Measurements from ENCODE around the gene WDR1.

WDR1 gene

GRCh38 chr4:10101671-10102473 lies 14.7 kb downstream of the WDR1 start:
- Histone ChIP-seq H3K9me3 (ENCODE audit: insufficient read depth, low read length) (no peaks in the 10 kb centered on the region), H3K9ac (ENCODE audit: low read length) (no peak overlapping the region), H3K27ac (ENCODE audit: low read length) (no peak overlapping the region), H3K27me3 (ENCODE audit: low read depth, low read length) (no peaks in the 10 kb centered on the region), H4K20me1 (ENCODE audit: insufficient read depth, low read length) (peaks cover 89% of the 10 kb centered on the region), H3K4me1 (ENCODE audit: low read length) (no peaks in the 10 kb centered on the region), H3K4me3 (ENCODE audit: low read length) (no peak overlapping the region), H3K79me2 (ENCODE audit: low read length) (peaks cover 97% of the 10 kb centered on the region), H3K4me2 (ENCODE audit: low read length) (no peak overlapping the region), H2AFZ (ENCODE audit: low read depth, low read length) (no peak overlapping the region), H3K36me3 (replicated peaks; ENCODE audit: low read depth, low read length) (peaks cover 71% of the 10 kb centered on the region)
- TF ChIP-seq CTCF (IDR thresholded peaks at IDR 0.05; ENCODE audit: low read depth, low read length) (no peak), EZH2phosphoT487 (IDR thresholded peaks at IDR 0.05; ENCODE audit: low read depth) (no peak)

- Histone ChIP-seq H3K27me3 (ENCODE audit: low read depth, low read length) (no peaks in the 10 kb centered on the region), H3K9me3 (ENCODE audit: insufficient read depth, low read length) (no peaks in the 10 kb centered on the region), H3K36me3 (replicated peaks; ENCODE audit: low read depth, low read length) (peaks cover 77% of the 10 kb centered on the region), H3K27ac (ENCODE audit: low read length) (no peak overlapping the region), H3K9ac (ENCODE audit: low read length) (no peak overlapping the region), H3K4me1 (ENCODE audit: low read length) (no peaks in the 10 kb centered on the region), H4K20me1 (ENCODE audit: insufficient read depth, low read length) (peaks cover 79% of the 10 kb centered on the region), H3K4me3 (ENCODE audit: low read length) (no peak overlapping the region), H2AFZ (ENCODE audit: low read depth, low read length) (no peak overlapping the region), H3K79me2 (ENCODE audit: low read length) (peaks cover 97% of the 10 kb centered on the region), H3K4me2 (ENCODE audit: low read length) (no peak overlapping the region)
- TF ChIP-seq EZH2phosphoT487 (IDR thresholded peaks at IDR 0.05; ENCODE audit: low read depth) (no peak), CTCF (IDR thresholded peaks at IDR 0.05; ENCODE audit: low read depth, low read length) (no peak)
Measured at GRCh38 chr4:10100734-10101216, 15.8 kb downstream of the WDR1 start.

- no peaks in the 10 kb centered on the region for H3K9me3 ChIP-seq (ENCODE audit: insufficient read depth, low read length)
- TF ChIP-seq CTCF (IDR thresholded peaks at IDR 0.05; ENCODE audit: low read depth, low read length): no peak
- no peak for TF ChIP-seq EZH2phosphoT487 (IDR thresholded peaks at IDR 0.05; ENCODE audit: low read depth)
- H3K4me3 ChIP-seq (ENCODE audit: low read length): no peak overlapping the region
- no peak overlapping the region for H2AFZ ChIP-seq (ENCODE audit: low read depth, low read length)
- peaks cover 72% of the 10 kb centered on the region for H4K20me1 ChIP-seq (ENCODE audit: insufficient read depth, low read length)
- H3K4me1 ChIP-seq (ENCODE audit: low read length): no peaks in the 10 kb centered on the region
- H3K4me2 ChIP-seq (ENCODE audit: low read length): no peak overlapping the region
- no peak overlapping the region for H3K27ac ChIP-seq (ENCODE audit: low read length)
- no peaks in the 10 kb centered on the region for H3K27me3 ChIP-seq (ENCODE audit: low read depth, low read length)
- H3K9ac ChIP-seq (ENCODE audit: low read length): no peak overlapping the region
- H3K36me3 ChIP-seq (replicated peaks; ENCODE audit: low read depth, low read length): peaks cover 85% of the 10 kb centered on the region
- peaks cover 97% of the 10 kb centered on the region for H3K79me2 ChIP-seq (ENCODE audit: low read length)
Measured at GRCh38 chr4:10099499-10100325, 16.9 kb downstream of the WDR1 start.

GRCh38 chr4:10098780-10099160 lies 17.8 kb downstream of the WDR1 start:
- no peak overlapping the region for H3K27ac ChIP-seq (ENCODE audit: low read length)
- no peak overlapping the region for H2AFZ ChIP-seq (ENCODE audit: low read depth, low read length)
- TF ChIP-seq EZH2phosphoT487 (IDR thresholded peaks at IDR 0.05; ENCODE audit: low read depth): no peak
- no peak for TF ChIP-seq CTCF (IDR thresholded peaks at IDR 0.05; ENCODE audit: low read depth, low read length)
- peaks cover 97% of the 10 kb centered on the region for H3K79me2 ChIP-seq (ENCODE audit: low read length)
- peaks cover 71% of the 10 kb centered on the region for H4K20me1 ChIP-seq (ENCODE audit: insufficient read depth, low read length)
- H3K4me1 ChIP-seq (ENCODE audit: low read length): no peaks in the 10 kb centered on the region
- H3K27me3 ChIP-seq (ENCODE audit: low read depth, low read length): no peaks in the 10 kb centered on the region
- no peaks in the 10 kb centered on the region for H3K9me3 ChIP-seq (ENCODE audit: insufficient read depth, low read length)
- H3K4me2 ChIP-seq (ENCODE audit: low read length): no peak overlapping the region
- no peak overlapping the region for H3K9ac ChIP-seq (ENCODE audit: low read length)
- H3K36me3 ChIP-seq (replicated peaks; ENCODE audit: low read depth, low read length): peaks cover 91% of the 10 kb centered on the region
- no peak overlapping the region for H3K4me3 ChIP-seq (ENCODE audit: low read length)
